ENCODE measurements around the gene GPR107.

- TF ChIP-seq EZH2 (IDR thresholded peaks at IDR 0.05; ENCODE audit: insufficient read depth, poor library complexity, severe bottlenecking) = no peak
- TF ChIP-seq EZH2phosphoT487 (IDR thresholded peaks at IDR 0.05; ENCODE audit: insufficient read depth, low read depth) = no peak
These were observed 4.1 kb upstream of the GPR107 start for GRCh38 chr9:130049431-130050210.

Data from GM23248 (cell line).